Naive thymus-derived CD4-positive, alpha-beta T cell (primary cell): ENCODE data around the gene MTCH1. TPM values are rescaled to one million over a fixed set of nuclear protein-coding genes. Genes with fewer than 3 reads are reported as not detected.

ENCODE experiments used
- ATAC-seq: fragments of 150-1000 bp; cut with Tn5 transposase; 2 replicates; pipeline ENCODE4 v1.10.0; 2021; ENCODE audit warnings: mild to moderate bottlenecking, moderate library complexity
- CTCF ChIA-PET: fragments of 350-600 bp; sonication (Branson Sonifier 250); formaldehyde crosslinking; loops from one replicate; lab custom pipeline; 2021; ENCODE audit warnings: antibody characterized with exemption; lab: Charles Lee
- POLR2A ChIA-PET: fragments of 350-600 bp; sonication (Branson Sonifier 250); formaldehyde crosslinking; loops from one replicate; lab custom pipeline; 2021; ENCODE audit warnings: antibody characterized with exemption, inconsistent platforms; lab: Charles Lee
- DNase-seq, 9 donors: peaks; one replicate each; pipeline versions ENCODE4 v3.0.0 to v3.0.0-alpha.2; 2020 to 2022; ENCODE audit warnings: mixed read lengths in 1 of 9
- H3K27ac ChIP-seq: one replicate; pipeline ENCODE4 v1.7.0; 2013; ENCODE audit warnings: mild to moderate bottlenecking, low read depth, low read length, moderate library complexity
- H3K27me3 ChIP-seq, 2 donors: one replicate each; pipeline ENCODE4 v1.7.0; 2013; ENCODE audit warnings: low read length in 2 of 2, mild to moderate bottlenecking in 2 of 2, moderate library complexity in 2 of 2; ENCODE audit not compliant: control insufficient read depth in 2 of 2, insufficient read depth in 2 of 2
- H3K36me3 ChIP-seq, 3 experiments: 1 replicate in 2 of 3; 2 replicates in 1 of 3; pipeline ENCODE4 v1.7.0; 2013; ENCODE audit warnings: low read length in 3 of 3, mild to moderate bottlenecking in 3 of 3, moderate library complexity in 1 of 3; ENCODE audit not compliant: insufficient read depth in 3 of 3, control insufficient read depth in 2 of 3
- H3K4me1 ChIP-seq, 2 donors: one replicate each; pipeline ENCODE4 v1.7.0; 2013; ENCODE audit warnings: low read length in 2 of 2, mild to moderate bottlenecking in 2 of 2, moderate library complexity in 1 of 2; ENCODE audit not compliant: control insufficient read depth in 2 of 2, insufficient read depth in 2 of 2
- H3K4me3 ChIP-seq: 2 replicates; pipeline ENCODE4 v1.7.0; 2013; ENCODE audit warnings: mild to moderate bottlenecking, low read length
- H3K9me3 ChIP-seq, 3 experiments: 1 replicate in 2 of 3; 2 replicates in 1 of 3; pipeline ENCODE4 v1.7.0; 2013; ENCODE audit warnings: low read length in 3 of 3; ENCODE audit not compliant: control insufficient read depth in 2 of 3
- H3K27ac Mint-ChIP-seq, 9 donors: one replicate each; pipeline ENCODE4 v1.8.0; 2020 to 2022; ENCODE audit warnings: mixed read lengths in 9 of 9, mild to moderate bottlenecking in 8 of 9, moderate library complexity in 5 of 9, inconsistent platforms in 2 of 9
- H3K27me3 Mint-ChIP-seq, 5 donors: one replicate each; pipeline ENCODE4 v1.8.0; 2021 to 2022; ENCODE audit warnings: mixed read lengths in 5 of 5, mild to moderate bottlenecking in 1 of 5
- H3K36me3 Mint-ChIP-seq, 5 donors: one replicate each; pipeline ENCODE4 v1.8.0; 2020 to 2022; ENCODE audit warnings: mixed read lengths in 5 of 5, mild to moderate bottlenecking in 3 of 5, inconsistent platforms in 1 of 5
- H3K4me1 Mint-ChIP-seq, 7 donors: one replicate each; pipeline ENCODE4 v1.8.0; 2020 to 2022; ENCODE audit warnings: mixed read lengths in 7 of 7, mild to moderate bottlenecking in 3 of 7, inconsistent platforms in 1 of 7
- H3K4me3 Mint-ChIP-seq, 10 donors: one replicate each; pipeline ENCODE4 v1.8.0; 2020 to 2022; ENCODE audit warnings: mild to moderate bottlenecking in 10 of 10, mixed read lengths in 10 of 10, moderate library complexity in 6 of 10, inconsistent platforms in 2 of 10
- H3K9me3 Mint-ChIP-seq, 11 donors: one replicate each; pipeline ENCODE4 v1.8.0; 2020 to 2022; ENCODE audit warnings: mixed read lengths in 11 of 11, mild to moderate bottlenecking in 4 of 11, inconsistent platforms in 1 of 11, moderate library complexity in 1 of 11
- intact Hi-C, 2 donors: fragments of 100-400 bp; cut with micrococcal nuclease; formaldehyde crosslinking; loops; one replicate each; pipeline ENCODE4 v1.15.1; 2023
- polyA plus RNA-seq, 2 donors: library from polyadenylated mRNA; unstranded; fragments of 300-500 nt; fragmentation: Illumina TruSeq; gene quantifications; one replicate each; pipeline ENCODE4 v1.2.3, GENCODE V29; 2021
- total RNA-seq, 6 experiments: library from RNA in 5 of 6; stranded (reverse) in 5 of 6; gene quantifications; 1 replicate in 5 of 6; 2 replicates in 1 of 6; pipeline ENCODE4 v1.2.3 and lab custom pipeline; 2021 to 2026

The MTCH1 gene
- total and polyA plus RNA-seq, 7 experiments from 2014 or later, result 75.2 to 198 (median 130) TPM

GRCh38 chr6:36924131-36924530 lies 61.9 kb downstream of the MTCH1 start:
- Histone ChIP-seq H3K27me3 (no peaks in the 10 kb centered on the region), H3K36me3 (peaks cover 11 to 61% (median 14%) of the 10 kb centered on the region in 3 experiments), H3K4me1 (no peaks in the 10 kb centered on the region), H3K4me3 (no peak overlapping the region), H3K27ac (no peak overlapping the region), H3K9me3 (no peaks in the 10 kb centered on the region)
- no peak for DNase-seq
- POLR2A ChIA-PET, result no interaction called here
- Mint-ChIP-seq H3K36me3 (peaks cover 3 to 35% (median 18%) of the 10 kb centered on the region in 5 donors), H3K4me1 (peaks cover 0 to 31% (median 0%) of the 10 kb centered on the region in 7 donors), H3K4me3 (peak overlapping the region in 1 of 10 donors; percentile 44), H3K9me3 (no peaks in the 10 kb centered on the region), H3K27ac (peak overlapping the region in 5 of 9 donors; percentile 14 to 77 (median 45)), H3K27me3 (no peaks in the 10 kb centered on the region)
- intact Hi-C loops, result no loop called here
- CTCF ChIA-PET, result no interaction called here
- no peak for ATAC-seq

- ATAC-seq, result no peak
- DNase-seq, result no peak
- intact Hi-C loops, result no loop called here
- H3K27ac Mint-ChIP-seq, result no peak overlapping the region
- H3K27me3 ChIP-seq, result no peaks in the 10 kb centered on the region
- H3K9me3 ChIP-seq, result no peaks in the 10 kb centered on the region
- H3K27ac ChIP-seq, result no peak overlapping the region
- peaks cover 15 to 95% (median 30%) of the 10 kb centered on the region in 3 experiments for H3K36me3 ChIP-seq
- ChIA-PET CTCF (no interaction called here), POLR2A (no interaction called here)
- H3K9me3 Mint-ChIP-seq, result no peaks in the 10 kb centered on the region
- H3K4me1 ChIP-seq, result no peaks in the 10 kb centered on the region
- peaks cover 0 to 27% (median 0%) of the 10 kb centered on the region in 7 donors for H3K4me1 Mint-ChIP-seq
- peaks cover 3 to 42% (median 26%) of the 10 kb centered on the region in 5 donors for H3K36me3 Mint-ChIP-seq
- H3K4me3 Mint-ChIP-seq, result no peak overlapping the region
- no peak overlapping the region for H3K4me3 ChIP-seq
- no peaks in the 10 kb centered on the region for H3K27me3 Mint-ChIP-seq
Observed at GRCh38 chr6:36920546-36920945, 65.5 kb downstream of the MTCH1 start.

GRCh38 chr6:36920049-36920448 lies 65.9 kb downstream of the MTCH1 start:
- H3K4me1 ChIP-seq, result no peaks in the 10 kb centered on the region
- Mint-ChIP-seq H3K9me3 (no peaks in the 10 kb centered on the region), H3K36me3 (peaks cover 3 to 40% (median 26%) of the 10 kb centered on the region in 5 donors), H3K27ac (peak overlapping the region in 1 of 9 donors; percentile 10), H3K4me3 (no peak overlapping the region), H3K4me1 (peaks cover 0 to 27% (median 2%) of the 10 kb centered on the region in 7 donors), H3K27me3 (no peaks in the 10 kb centered on the region)
- H3K4me3 ChIP-seq, result no peak overlapping the region
- H3K9me3 ChIP-seq, result no peaks in the 10 kb centered on the region
- H3K27ac ChIP-seq, result no peak overlapping the region
- ChIA-PET POLR2A (no interaction called here), CTCF (no interaction called here)
- DNase-seq (no peak), ATAC-seq (no peak)
- peaks cover 15 to 95% (median 30%) of the 10 kb centered on the region in 3 experiments for H3K36me3 ChIP-seq
- no peaks in the 10 kb centered on the region for H3K27me3 ChIP-seq
- intact Hi-C loops, result no loop called here

Other genes with a start within 250 kb of the MTCH1 start
- gene CPNE5, start 146.8 kb downstream of the MTCH1 start, total RNA-seq, result 1 to 10 TPM in 3 of 5 experiments, under 1 TPM in 1, not detected in 1; 0.27 to 5.1 (median 2.4) TPM
- gene CPNE5, start 146.8 kb downstream of the MTCH1 start, polyA plus RNA-seq, result under 1 TPM; 0.09 to 0.52 TPM
- 10 to 100 TPM in 3 of 5 experiments, 1 to 10 TPM in 2; 3.5 to 34.7 (median 10.3) TPM for gene PPIL1, start 111.4 kb downstream of the MTCH1 start, total RNA-seq
- gene PPIL1, start 111.4 kb downstream of the MTCH1 start, polyA plus RNA-seq, result 10 to 100 TPM; 21.5 to 22.5 TPM
- 10 to 100 TPM; 34.6 to 48.2 (median 47.7) TPM for gene C6orf89, start 100.2 kb downstream of the MTCH1 start, total RNA-seq
- 10 to 100 TPM; 40.3 to 40.4 TPM for gene C6orf89, start 100.2 kb downstream of the MTCH1 start, polyA plus RNA-seq
- gene PI16, start 31.5 kb downstream of the MTCH1 start, total RNA-seq, result 1 to 10 TPM; 1.2 to 7.5 (median 1.6) TPM
- gene PI16, start 31.5 kb downstream of the MTCH1 start, polyA plus RNA-seq, result 10 to 100 TPM in 1 of 2 donors, 1 to 10 TPM in 1; 2.4 to 10.6 TPM
- 10 to 100 TPM in 1 of 5 experiments, 1 to 10 TPM in 4; 1.4 to 71.9 (median 3.5) TPM for gene FGD2, start 19.5 kb upstream of the MTCH1 start, total RNA-seq
- under 1 TPM; 0.25 to 0.38 TPM for gene FGD2, start 19.5 kb upstream of the MTCH1 start, polyA plus RNA-seq
- gene PIM1, start 184.0 kb upstream of the MTCH1 start, total RNA-seq, result 100 to 1,000 TPM; 100 to 550 (median 172) TPM
- gene PIM1, start 184.0 kb upstream of the MTCH1 start, polyA plus RNA-seq, result 100 to 1,000 TPM; 249 to 304 TPM